ENCODE data around the gene AMOTL1.

AMOTL1 gene, protein sequence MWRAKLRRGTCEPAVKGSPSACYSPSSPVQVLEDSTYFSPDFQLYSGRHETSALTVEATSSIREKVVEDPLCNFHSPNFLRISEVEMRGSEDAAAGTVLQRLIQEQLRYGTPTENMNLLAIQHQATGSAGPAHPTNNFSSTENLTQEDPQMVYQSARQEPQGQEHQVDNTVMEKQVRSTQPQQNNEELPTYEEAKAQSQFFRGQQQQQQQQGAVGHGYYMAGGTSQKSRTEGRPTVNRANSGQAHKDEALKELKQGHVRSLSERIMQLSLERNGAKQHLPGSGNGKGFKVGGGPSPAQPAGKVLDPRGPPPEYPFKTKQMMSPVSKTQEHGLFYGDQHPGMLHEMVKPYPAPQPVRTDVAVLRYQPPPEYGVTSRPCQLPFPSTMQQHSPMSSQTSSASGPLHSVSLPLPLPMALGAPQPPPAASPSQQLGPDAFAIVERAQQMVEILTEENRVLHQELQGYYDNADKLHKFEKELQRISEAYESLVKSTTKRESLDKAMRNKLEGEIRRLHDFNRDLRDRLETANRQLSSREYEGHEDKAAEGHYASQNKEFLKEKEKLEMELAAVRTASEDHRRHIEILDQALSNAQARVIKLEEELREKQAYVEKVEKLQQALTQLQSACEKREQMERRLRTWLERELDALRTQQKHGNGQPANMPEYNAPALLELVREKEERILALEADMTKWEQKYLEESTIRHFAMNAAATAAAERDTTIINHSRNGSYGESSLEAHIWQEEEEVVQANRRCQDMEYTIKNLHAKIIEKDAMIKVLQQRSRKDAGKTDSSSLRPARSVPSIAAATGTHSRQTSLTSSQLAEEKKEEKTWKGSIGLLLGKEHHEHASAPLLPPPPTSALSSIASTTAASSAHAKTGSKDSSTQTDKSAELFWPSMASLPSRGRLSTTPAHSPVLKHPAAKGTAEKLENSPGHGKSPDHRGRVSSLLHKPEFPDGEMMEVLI

DNA sequence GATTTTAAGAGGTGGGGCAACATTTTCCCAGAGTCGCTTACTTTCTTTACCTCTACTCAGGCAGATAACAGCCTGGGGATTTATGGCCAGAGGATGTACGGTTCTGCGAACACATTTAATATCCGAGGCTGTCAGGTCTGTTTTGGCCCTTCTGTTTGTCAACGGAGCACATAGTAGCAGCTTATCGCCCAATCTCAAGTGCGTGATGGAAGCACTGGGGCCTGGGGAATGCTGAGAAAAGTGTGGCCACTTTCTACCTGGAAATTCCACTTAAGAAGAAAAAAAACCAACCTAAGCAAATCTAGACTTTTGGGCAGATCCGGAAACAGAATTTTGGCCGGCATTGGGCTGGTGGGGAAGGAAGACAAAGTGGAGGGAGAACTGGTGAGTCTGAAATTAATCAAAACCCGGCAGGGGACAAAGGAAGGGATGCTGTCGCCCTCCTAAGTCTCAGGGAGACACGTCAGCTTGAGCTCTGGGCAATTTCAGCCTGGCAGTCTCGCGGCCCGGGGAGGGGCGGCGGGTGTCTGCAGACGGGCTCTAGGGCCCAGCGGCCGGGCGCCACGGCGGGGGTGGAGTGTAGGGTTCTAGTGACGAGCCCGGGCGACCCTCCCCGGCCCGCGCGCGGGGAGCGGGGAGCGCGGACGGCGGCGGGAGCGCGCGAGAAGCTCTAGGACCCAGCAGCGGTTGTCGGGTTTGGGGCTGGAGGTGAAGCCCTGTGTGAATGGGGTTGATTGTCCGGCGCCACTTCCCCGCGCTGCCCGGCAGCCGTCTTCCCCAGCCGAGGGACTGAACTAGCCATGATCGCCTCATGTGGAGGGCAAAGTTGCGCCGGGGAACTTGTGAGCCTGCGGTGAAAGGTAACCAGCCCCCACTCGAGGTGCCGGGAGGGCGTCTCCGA lies at the start of gene AMOTL1:
Gene AMOTL1 (plus strand): TSS at position 656 of the 901 bp plus-strand sequence. CDS start 156 bp downstream, at position 812.
- peak; percentile 21 for DNase-seq (ENCODE audit: low read depth)

DNA sequence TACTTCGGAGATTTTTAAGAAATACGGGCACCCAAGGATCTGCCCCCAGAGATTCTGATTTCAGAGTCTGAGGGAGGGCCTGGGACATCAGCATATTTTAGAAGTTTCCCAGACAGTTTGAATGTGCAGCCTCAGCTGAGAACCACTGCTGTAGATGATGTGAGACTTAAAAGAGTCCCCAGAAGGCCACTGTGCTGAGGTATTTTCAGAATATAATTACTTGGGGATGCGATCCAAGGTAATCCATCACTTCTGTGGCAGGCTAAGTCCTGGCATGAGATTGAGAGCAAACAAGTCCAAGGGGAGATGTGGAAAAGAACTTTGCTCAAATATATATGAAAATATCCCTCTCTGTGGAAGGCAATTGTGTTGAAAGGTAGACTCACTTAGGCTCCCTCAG lies 48.3 kb upstream of the AMOTL1 start:
- no peak for DNase-seq (ENCODE audit: low read depth)

DNA sequence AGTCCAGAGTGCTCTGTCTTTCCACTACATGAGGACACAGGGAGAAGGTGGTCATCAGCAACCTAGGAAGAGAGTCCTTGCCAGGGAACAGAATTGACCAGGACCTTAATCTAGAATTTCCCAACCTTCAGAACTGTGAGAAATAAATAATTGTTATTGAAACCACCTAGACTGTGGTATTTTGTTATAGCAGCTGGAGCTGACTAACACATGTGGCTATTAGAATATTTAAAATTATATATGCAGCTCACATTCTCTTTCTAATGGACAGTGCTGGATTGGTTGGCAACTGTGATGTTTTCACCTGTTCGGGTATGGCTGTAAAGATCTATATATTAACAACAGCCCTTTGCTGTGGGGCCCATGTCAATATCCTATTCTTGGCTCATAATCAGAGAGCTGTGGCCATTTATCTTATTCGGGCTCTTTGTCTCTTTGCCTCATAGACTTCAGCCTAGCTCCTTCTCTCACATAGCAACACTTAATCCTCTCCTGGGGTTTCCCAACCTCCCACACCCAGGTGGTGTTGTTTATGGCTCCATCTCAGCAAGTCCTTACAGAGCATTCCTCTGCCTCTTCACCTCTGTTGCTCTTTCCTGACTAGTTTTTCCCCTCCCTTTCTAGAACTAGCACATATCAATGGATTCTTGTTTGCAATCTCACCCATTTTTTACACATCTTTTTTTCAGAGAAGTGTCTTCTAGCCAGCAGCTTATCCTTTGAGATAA lies 46.4 kb upstream of the AMOTL1 start:
- DNase-seq (ENCODE audit: low read depth) = no peak

DNA sequence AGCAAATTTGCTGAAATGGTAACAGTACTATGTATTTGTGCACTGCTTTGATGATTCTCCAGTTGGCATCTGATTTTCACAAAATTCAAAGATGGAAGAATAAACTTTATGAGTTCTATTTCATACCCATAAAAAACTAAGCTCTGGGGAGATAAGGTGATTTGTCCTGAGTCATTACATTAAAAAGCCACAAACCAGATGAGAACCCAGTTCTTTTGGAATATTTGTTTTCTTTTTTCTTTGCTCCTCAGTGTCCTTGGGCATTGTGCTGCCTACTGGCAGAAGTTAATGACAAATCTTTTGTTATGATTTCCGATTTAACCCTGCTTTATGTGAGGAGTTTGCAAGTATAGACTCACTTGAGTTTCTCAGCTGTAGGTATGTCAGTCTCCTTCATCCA lies 45.4 kb upstream of the AMOTL1 start:
- DNase-seq (ENCODE audit: low read depth) = no peak

DNA sequence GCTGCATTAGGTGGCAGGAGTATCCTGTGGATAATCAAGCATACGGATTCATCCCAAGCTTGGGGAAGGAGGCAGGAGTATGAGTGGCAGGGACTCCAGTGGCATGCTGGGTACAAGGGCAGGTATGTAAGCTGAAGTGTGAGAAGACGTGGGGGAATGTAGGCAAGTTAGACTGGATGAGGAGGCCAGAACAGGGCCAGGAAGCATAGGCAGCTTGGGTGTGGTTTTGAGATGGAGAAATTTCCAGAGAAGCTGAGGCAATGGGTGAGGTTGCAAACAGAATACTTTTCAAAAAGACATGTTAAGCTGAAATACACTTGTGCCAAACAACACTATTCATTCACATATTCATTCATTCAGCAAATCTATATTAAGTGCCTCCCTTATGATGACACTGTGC lies 43.1 kb upstream of the AMOTL1 start:
- DNase-seq (ENCODE audit: low read depth) = no peak

DNA sequence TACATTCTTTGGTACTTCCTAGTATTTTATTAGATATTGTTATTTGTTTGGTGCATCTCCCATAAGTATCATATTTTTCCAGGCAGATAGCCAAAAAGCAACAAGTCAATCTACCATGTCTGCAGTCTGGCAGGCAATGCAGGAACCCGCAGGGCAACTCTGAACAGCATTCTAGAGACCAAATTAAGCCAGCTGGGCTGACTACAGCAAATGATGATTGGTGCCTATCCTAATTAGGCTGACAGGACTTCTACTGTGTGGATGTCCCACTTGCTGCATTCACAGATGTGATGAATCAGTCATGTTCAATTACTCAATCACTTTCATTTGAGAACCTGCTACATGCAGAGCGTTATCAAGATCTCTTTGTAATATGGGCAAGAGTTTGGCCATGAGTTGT lies 40.3 kb upstream of the AMOTL1 start:
- DNase-seq (ENCODE audit: low read depth) = no peak

DNA sequence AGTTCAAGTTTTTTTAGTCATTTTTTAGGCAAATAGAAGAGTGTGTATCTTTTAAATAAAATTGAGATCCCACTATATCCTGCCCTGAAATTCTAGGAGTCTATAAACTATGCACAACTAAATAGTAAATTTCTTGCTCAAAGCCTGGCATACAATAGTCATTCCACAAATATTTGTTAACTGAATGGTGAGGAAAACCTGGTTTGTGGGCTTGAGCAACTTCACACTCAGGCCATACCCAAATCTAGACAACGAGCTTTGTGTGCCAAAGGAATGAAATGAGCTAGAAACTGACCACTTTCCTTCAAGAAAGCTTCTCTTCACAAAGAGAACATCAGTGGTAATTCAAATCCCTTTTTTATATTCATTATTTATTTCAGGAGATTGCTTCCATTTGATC lies 39.6 kb upstream of the AMOTL1 start:
- DNase-seq (ENCODE audit: low read depth) = no peak

DNA sequence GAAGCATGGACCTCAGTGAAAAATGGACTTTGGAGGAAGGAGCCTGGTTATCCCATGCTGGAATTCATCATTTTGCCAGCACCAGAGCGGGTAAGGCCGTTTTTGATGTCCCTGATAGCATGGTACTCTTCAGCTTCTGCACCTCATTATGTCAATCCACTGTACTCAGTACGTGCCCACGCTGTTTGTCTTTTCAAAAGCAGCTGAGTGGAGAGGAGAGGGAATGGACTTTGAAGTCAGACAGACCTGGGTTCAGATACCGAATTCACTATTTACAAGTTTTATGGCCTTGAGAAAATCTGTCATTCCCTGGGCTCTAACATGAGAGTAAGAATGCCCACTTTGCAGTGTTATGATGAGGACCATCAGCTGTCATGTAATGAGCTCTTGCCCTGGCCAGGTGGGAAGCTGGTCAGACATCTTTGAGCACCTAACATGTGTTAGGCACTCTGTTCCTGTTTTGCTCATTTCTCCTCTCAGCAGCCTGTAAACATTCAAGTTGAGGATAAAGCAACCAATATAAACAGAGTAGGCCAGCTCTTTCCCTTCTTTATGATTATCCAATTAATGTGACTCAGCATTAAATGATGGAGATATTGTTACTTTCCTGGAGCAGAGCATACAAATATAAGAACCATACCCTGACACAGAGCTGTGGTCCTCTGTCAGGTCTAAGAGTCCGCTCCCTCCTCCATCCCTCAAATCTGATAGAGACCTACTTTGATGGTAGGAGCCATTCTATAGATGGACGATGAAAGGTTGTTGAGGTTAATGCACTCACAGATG lies 39.0 kb upstream of the AMOTL1 start:
- no peak for DNase-seq (ENCODE audit: low read depth)

DNA sequence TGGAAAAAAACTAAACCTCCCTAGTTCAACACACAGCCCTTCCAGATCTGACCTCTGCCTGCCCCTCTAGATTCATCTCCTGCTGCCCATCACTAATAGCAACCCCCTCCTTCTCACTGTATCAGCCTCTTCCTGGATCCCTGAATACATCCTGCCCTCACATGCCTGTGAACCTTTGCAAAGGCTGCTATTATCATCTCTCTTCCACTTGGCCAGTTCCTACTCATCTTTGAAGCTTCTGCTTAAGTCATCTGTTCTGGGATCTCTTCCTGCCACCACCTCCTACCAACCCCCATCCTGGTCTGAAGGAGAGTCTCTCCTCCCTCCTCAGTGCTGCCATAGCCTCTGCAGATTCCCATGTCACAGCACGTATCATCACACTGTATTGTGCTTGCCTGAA lies 38.0 kb upstream of the AMOTL1 start:
- DNase-seq (ENCODE audit: low read depth) = no peak

DNA sequence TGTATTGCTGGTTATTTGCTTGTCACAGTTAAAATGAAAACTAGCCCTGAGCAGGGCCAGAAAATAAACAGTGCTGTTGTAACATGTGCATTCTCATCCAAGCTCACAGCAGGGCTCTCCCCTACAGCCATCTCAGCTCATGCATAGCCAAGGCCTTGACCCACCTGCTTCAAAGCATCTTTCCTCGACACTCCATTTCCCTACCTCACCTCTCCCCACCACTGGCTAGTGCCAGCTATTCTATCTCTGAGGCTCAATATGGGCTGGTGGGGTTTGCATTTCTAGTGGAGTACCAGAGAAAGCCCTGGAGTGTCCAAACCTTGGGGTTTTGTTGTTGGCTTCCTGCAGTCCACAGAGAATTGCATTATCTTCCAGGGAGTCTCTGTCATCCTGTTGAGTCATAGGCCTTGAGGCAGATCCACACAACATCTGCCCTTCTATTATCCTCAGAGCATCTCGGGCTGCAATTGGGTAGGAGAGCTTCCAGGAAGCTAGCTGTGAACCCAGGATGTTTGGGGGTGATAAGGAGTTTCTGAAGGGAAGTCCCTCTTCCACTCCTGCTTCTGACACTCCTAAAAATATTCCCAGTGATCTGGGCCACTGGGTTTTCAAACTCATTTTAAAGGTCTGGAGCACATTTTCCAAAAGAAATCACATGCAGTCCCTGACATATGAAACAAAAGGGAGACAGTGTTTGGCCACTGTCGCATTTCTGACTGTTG lies 36.1 kb upstream of the AMOTL1 start:
- DNase-seq (ENCODE audit: low read depth) = no peak

DNA sequence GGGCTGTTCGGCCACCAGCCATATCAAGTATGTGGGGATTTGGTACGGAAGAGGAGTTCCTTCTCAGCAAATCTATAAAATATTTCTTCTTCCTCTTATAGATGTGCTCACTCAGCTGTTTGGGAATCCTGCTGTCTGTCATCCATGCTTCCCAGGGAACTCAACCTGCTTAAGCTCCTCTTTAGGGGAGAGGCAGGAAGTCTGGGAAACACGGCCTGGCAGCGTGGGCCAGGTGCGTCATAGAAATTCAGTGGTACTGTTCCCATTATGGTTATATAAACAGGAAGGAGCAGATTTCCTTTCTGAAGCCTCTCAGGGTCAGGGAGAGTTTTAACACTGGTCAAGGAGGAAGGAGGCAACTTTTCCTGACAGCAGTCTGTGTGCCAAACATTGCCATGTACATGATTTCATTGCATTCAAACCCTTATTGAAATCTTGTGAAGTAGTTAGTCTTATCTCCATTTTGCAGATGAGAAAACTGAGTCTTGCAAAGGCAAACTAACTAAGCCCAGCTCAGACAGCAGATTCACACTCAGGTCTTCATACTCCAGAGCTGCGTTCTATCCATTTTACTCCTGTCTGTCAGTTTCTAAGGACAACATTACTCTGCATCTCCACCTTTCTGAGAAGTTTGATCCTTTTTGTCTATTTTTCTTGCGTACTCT lies 35.4 kb upstream of the AMOTL1 start:
- no peak for DNase-seq (ENCODE audit: low read depth)

DNA sequence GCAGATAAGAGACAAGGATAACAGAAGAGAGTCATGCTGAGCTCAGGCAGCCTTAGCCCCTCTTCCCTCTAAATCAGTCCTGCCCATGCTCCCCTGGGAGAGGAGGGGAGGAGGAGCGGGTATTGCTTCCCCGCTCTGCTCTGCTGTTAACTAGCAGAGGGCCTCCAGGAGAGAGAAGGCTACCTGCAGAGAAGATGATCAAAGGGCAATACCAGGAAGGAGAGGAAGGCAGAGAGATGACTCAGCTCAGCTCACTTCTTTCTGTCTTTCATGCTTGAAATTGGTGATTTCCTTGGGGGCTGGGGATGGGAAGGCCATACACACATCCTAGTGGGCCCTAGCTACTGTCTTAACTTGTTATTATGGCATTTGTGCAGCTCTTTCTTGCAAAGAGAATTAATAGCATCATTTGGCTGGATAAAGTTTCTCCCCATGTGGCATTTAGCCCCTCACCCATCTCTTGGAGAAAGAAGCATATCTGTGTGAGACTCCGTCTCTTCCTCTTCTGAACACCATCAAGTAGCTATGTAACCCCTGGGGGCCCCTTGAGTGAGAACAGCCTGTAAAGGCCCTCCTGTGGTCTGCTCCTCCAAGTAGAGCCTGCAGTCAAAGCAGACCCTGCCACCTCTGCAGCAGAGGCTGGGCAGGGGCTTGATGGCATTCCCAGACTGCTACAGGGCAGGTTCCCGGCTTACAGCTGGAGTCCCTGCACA lies 33.4 kb upstream of the AMOTL1 start:
- no peak for DNase-seq (ENCODE audit: low read depth)

DNA sequence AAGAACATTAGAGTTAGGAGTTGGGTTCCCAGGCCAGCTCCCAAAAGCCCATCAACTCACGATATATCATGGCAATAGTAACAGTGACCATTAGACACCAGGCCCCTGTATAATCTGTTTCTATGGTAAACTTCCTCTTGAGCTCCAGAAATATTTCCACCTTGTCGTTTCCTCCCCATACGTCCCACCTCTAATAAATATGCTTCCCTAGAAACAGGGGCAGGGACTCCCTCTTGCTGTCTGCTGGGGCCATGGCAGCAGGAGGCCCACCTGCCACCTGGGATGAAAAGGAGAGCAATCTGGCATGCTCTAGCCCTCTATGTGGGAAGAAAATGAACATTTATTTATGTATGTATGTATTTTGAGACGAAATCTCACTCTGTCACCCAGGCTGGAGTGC lies 32.2 kb upstream of the AMOTL1 start:
- no peak for DNase-seq (ENCODE audit: low read depth)

DNA sequence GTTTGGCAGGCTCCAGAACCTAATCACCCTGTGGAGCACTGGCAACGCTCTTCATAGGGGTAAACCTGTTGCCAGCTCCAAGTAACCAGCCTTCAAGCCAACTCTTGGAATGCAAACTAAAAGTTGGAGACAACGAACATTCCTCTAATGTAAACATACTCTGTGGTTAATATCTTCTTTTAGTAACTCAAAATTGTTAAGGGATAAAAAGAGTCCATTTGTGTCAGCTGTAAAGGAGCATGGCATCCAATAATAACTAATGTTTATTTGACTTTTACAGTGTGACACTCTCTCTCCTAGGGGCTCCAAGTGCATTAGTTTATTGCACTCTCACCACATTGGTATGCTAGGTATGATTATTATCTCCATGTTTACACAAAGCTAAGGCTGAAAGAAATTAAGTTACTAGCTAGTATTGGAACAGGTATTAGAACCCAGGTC lies 31.0 kb upstream of the AMOTL1 start:
- no peak for DNase-seq (ENCODE audit: low read depth)

DNA sequence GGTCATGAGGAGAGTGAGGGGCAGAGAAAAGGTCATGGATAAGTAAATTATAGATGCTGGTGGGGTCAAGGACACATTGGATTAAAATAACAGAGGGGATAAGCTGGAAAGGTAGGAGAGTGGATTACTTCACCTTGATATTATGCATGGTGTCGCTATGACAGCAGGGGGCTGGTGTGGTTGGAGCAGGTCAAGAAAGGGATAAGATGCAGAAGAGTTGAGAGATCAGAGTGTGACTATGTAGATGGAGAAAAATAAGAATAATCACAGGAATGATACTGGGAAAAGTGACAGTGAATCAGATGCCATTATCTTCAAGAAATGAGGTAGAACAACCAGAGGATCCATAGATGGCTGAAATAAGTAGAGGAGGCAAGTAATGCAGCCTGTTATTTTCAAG lies 29.4 kb upstream of the AMOTL1 start:
- no peak for DNase-seq (ENCODE audit: low read depth)

DNA sequence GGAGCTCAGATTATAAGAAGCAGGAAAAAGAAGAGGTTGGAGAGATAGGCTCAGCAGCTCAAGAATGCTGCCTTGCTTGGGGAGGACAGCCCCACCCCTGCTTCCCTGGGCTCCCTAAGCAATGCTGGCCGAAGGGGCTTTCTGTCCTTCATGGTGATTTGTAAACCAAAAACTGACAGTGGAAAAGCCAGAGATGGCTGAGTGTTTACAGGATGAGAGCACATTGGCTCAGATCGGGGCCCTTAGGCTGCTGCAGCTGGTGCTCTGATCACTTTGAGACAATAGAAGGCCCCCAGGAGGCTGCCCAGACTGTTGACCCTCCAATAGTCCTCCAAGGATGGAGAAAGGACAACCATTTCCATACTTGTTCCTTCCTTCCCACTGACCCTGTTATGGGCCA lies 28.8 kb upstream of the AMOTL1 start:
- DNase-seq (ENCODE audit: low read depth) = no peak

DNA sequence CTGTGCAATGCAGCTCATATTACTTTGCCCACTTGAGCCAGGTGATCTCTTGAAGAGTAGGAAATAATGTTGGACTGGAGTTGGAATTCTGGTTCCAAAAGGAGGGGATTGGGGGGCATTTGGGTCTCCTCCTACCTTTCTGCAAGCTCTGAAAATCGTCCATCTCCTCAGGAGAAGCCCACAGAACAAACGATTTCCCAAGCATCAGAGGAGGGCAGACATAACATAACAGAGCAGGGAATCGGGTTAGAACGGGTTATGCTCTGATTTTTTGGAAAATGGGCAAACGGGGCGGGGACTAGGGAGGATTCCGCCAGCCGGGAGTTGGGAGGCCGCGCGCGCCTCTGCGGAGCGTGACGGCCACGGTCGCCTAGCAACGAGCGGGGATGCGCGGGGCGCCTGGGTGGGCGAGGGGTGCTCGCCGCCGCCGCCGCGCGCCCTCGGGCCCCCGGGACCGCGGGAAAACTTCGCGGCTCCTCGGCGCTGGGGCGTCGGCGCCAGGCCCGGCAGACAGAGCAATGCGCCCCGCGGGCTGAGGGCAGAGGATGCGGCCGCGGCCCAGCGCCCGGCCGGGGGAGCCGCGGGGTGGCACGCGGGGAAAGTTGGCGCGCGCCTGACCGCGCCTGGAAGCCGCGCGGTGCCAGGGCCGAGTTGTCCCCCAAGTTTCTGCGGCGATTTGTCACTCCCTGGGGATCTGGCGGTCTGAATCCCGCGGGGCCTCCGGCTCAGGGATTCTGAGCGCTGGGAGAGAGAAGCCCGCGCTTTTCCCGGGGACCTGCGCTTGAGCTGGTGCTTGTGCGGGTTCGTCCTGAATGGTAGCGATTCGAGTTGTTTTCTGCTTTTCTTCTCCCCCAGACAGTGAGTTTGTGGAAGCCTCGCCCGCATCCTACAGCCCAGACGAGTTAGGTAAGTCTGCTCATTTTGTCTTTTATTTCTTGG lies 27.8 kb upstream of the AMOTL1 start:
- no peak for DNase-seq (ENCODE audit: low read depth)

All from stimulated activated CD8-positive, alpha-beta memory T cell treated with anti-CD3 and anti-CD28 coated beads, Interleukin-12 subunit alpha, Interleukin-12 subunit beta, amount 100 ng/mL, for 4 hours (primary cell).